ENCODE measurements around the gene CARMIL1.
A peak's percentile ranks its signal among the peaks of the same experiment; 100 is the strongest.

Gene CARMIL1

GRCh38 chr6:25542984-25543910 lies 264.1 kb downstream of the CARMIL1 start:
- TF ChIP-seq POLR2A (IDR thresholded peaks at IDR 0.05; ENCODE audit: low read length): no peak
- no peak for TF ChIP-seq GATA1 (IDR thresholded peaks at IDR 0.05; ENCODE audit: low read depth, low read length)
- DNase-seq: no peak

DNA sequence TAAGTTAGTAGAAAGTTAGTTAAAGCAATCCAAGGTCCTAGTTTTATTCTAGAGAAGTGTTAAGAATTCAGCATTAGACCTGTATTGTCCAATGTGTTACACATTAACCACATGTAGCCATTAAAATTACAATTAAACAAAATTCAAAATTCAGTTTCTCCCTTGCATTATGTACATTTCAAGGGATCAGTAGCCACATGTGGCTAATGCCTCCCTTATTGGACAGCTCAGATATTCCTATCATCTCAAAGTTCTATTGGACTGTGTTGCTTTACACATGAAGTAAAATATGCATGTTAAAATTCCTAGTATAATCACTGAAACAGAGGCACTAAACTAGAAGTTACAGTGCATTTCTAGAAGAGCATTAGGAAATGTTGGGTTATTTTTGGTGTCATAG lies 265.7 kb downstream of the CARMIL1 start:
- TF ChIP-seq GATA1 (IDR thresholded peaks at IDR 0.05; ENCODE audit: low read depth, low read length): no peak
- TF ChIP-seq POLR2A (IDR thresholded peaks at IDR 0.05; ENCODE audit: low read length): no peak
- no peak for DNase-seq

DNA sequence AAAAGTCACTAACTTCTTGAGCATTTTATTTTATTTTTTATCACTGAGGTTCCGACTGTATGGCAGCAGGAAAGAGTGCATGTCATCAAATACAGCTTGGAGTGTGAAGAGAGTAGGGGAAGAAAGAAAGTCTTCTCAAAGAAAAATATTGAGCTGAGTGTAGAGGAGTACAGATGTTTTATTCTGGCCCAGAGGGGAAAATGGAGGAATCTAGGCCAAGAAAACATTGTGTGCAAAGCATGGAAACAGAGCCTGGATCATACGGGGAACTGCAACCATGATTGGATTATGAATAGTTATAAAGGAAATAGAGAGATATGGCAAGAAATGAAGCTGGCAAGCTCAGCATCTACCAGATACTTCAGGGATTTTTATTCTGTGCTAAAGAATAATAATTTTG lies 268.6 kb downstream of the CARMIL1 start:
- no peak for DNase-seq
- TF ChIP-seq GATA1 (IDR thresholded peaks at IDR 0.05; ENCODE audit: low read depth, low read length): no peak
- TF ChIP-seq POLR2A (IDR thresholded peaks at IDR 0.05; ENCODE audit: low read length): no peak

DNA sequence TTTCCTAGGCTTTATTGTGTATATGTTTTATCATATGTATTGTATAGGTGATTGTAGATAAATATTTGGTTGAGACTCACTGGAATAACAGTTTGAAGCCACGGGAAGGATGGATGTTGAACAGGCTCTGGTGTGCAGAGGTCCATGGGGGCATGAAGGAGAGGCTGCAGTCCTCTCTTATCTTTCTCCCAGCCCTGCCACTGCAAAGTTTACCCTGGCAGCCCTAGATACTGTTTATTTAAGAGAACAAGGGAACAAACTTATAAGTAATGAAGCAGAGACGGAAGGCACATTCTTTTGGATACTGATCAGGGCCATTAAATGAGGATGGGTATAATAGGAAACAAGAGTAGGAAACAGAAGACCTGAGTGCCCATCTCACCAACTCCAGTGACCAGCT lies 269.3 kb downstream of the CARMIL1 start:
- peak; percentile 30 to 52 for DNase-seq
- TF ChIP-seq POLR2A (IDR thresholded peaks at IDR 0.05; ENCODE audit: low read length) (no peak), GATA1 (IDR thresholded peaks at IDR 0.05; ENCODE audit: low read depth, low read length) (no peak)

DNA sequence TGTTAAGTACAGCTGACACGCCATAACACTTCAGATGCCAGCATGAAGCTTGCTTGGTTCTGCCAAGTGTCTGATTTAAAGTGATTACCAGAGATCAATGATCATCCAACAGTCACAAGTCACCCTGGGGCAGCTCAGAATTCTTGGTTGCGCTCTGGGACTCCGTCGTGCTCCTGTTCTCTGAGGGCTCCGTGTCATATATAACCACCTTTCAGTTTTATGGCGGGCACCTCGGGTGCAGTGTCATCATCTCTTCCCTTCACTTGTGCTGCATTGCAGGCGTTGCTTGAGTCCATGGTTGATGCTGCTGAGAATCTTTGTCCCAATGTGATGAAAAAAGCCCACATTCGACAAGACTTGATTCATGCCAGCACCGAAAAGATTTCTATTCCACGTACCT lies 271.5 kb downstream of the CARMIL1 start:
- no peak for DNase-seq

DNA sequence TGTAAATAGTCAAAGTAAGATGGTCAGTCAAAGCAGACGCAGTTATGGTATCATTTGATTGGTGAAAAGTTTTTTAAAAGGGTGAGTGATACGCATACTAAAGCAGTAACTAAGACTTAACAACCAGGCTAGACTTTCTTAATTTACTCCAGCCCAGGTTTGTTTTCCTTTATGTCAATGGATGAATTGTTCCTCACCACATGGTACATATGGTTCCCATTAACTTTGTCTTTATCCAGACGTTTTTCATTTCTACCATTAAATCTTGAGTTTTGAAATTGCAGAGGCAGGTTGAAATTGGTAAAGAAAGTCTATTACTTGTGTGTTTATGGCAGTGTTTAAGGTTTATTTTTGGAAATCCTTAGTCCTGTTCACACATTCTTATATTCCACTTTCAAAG lies 274.3 kb downstream of the CARMIL1 start:
- TF ChIP-seq POLR2A (IDR thresholded peaks at IDR 0.05; ENCODE audit: low read length): no peak
- no peak for TF ChIP-seq GATA1 (IDR thresholded peaks at IDR 0.05; ENCODE audit: low read depth, low read length)

More for the DNA sequence above, 271.5 kb downstream of the CARMIL1 start:
- no peak for TF ChIP-seq POLR2A (IDR thresholded peaks at IDR 0.05; ENCODE audit: low read length)
- no peak for TF ChIP-seq GATA1 (IDR thresholded peaks at IDR 0.05; ENCODE audit: low read depth, low read length)

DNA sequence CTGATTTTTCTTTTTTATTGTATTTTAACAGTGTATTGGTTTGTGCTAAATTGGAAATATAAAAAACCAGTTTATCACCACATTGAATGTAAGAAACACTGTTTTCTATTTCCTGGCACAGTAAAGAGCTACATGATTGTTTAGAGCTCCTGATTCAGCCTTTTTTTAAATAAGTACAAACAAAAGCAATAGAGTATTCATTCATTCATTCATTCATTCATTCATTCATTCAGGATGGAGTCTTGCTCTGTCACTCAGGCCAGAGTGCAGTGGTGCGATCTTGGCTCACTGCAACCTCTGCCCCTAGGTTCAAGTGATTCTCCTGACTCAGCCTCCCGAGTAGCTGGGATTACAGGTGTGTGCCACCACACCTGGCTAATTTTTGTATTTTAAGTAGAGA lies 276.0 kb downstream of the CARMIL1 start:
- TF ChIP-seq POLR2A (IDR thresholded peaks at IDR 0.05; ENCODE audit: low read length) (no peak), GATA1 (IDR thresholded peaks at IDR 0.05; ENCODE audit: low read depth, low read length) (no peak)
- no peak for DNase-seq

More for the DNA sequence above, 274.3 kb downstream of the CARMIL1 start:
- DNase-seq: no peak

DNA sequence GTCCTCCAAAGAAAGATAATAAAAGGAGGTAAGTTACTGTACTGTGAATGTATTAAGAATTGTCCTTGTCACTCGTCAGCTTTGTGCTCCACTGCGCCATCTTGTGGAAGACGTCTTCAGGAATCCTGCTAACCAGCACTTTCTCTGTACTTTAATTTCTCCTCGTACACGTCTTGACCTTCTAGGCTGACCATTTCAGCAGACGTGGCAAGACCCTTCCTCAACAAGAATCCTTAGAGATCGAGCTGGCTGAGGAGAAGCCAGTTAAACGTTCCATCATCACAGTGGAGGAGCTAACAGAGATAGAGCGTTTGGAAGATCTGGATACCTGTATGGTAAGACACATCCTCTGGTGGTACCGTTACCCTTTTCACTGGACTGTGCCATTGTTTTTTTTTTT lies 277.3 kb downstream of the CARMIL1 start:
- TF ChIP-seq POLR2A (IDR thresholded peaks at IDR 0.05; ENCODE audit: low read length): no peak
- no peak for TF ChIP-seq GATA1 (IDR thresholded peaks at IDR 0.05; ENCODE audit: low read depth, low read length)
- peak; percentile 85 to 94 for DNase-seq

DNA sequence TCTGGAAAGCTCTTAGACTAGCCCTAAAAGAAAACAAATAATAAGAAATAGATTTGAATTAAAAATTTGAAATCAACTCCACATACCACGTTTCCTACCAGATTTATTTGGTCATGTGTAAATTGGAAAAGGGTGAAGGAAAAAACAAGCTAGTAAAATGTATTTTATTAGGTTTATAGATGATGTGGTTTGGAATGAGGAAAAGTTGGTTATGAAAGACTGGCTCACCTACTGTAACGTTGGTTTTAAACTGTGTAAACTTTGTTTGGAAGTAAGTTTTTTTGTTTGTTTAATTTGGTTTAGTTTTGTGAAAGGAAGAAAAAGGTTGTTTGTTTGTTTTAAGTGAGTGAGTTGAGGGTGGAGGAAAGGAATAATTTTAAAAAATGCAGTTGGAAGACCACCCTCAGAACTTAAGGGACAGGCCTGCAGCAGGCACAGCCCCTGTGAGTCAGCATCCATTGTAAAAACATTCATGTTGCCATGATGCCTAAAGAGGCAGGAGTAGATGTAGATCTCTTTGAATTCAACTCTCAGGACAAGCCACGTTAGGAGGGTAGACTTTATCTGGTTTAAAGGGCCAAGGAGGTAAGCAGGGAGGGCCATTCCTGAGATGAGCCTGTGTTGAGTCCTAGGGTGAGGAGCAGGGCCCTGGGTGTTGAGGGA lies 279.1 kb downstream of the CARMIL1 start:
- DNase-seq: no peak
- TF ChIP-seq GATA1 (IDR thresholded peaks at IDR 0.05; ENCODE audit: low read depth, low read length) (no peak), POLR2A (IDR thresholded peaks at IDR 0.05; ENCODE audit: low read length) (no peak)

- peak in 1 of 2 experiments; percentile 44 for DNase-seq
- no peak for TF ChIP-seq GATA1 (IDR thresholded peaks at IDR 0.05; ENCODE audit: low read depth, low read length)
- no peak for TF ChIP-seq POLR2A (IDR thresholded peaks at IDR 0.05; ENCODE audit: low read length)
Observed at GRCh38 chr6:25560865-25561264, 281.7 kb downstream of the CARMIL1 start.

DNA sequence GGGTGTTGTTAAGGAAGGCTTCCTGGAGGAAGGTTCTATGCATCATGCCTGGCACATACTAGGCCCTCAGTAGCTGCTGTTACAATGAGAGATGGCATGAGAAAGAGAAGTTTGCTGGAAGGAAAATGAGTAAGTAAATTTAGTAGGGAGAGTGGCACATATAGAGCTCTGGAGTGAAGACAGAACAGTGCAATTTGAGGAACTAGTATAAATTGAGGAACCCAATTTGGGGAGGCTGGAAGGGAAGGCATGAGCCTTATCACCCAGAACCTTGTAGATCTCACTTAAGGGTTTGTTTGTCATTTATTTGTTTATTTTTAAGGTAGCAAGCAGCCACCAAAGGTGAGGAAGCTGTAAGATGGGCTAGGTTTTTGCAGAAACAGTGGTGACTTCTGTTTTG lies 285.8 kb downstream of the CARMIL1 start:
- DNase-seq: no peak
- no peak for TF ChIP-seq GATA1 (IDR thresholded peaks at IDR 0.05; ENCODE audit: low read depth, low read length)
- TF ChIP-seq POLR2A (IDR thresholded peaks at IDR 0.05; ENCODE audit: low read length): no peak

GRCh38 chr6:25570578-25570977 lies 291.4 kb downstream of the CARMIL1 start:
- no peak for TF ChIP-seq POLR2A (IDR thresholded peaks at IDR 0.05; ENCODE audit: low read length)
- no peak for TF ChIP-seq GATA1 (IDR thresholded peaks at IDR 0.05; ENCODE audit: low read depth, low read length)
- no peak for DNase-seq

DNA sequence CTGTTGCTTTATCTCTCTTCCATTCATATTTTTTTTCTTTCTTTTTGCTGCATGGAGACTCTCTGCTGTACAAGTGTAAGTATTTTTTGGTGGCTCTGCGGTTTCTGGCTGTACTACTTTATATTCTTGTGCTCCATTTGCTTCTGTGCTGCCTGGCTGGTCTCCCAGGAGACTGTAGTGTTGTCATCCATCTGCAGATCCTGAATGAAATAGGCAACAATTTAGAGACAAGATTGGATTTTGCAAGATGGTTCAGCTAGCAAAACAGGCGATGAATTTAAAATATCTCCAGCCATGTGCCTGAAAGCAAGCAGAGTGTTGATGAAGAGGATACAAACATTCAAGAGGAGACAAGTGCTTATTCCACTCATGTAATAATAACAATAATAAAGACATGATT lies 297.7 kb downstream of the CARMIL1 start:
- TF ChIP-seq GATA1 (IDR thresholded peaks at IDR 0.05; ENCODE audit: low read depth, low read length) (no peak), POLR2A (IDR thresholded peaks at IDR 0.05; ENCODE audit: low read length) (no peak)
- DNase-seq: no peak

DNA sequence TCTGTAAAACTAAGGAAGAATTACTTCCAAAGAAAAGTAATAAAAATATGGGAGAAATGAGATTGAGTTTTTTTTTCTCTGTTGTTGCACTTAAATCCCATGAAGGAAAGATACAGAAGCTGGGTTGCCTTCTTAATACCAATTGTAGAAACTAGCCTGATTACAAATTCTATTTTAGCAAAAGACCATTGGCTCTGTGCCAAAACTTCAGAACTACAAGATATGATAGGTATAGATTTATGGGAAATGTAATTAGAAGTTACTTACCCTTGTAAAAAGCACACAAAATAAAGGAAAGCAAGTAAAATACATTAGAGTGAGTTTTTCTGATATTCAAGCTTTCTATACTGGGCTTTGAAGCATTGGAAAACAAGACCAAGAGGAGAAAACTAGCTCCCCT lies 299.4 kb downstream of the CARMIL1 start:
- no peak for TF ChIP-seq GATA1 (IDR thresholded peaks at IDR 0.05; ENCODE audit: low read depth, low read length)
- no peak for TF ChIP-seq POLR2A (IDR thresholded peaks at IDR 0.05; ENCODE audit: low read length)
- DNase-seq: no peak
